HEK293 (cell line): ENCODE results near the gene KRT4.

ENCODE experiments used
- GFI1B ChIP-seq: fragments of 450-650 bp; formaldehyde crosslinking; IDR thresholded peaks from 2 replicates; pipeline ENCODE4 v1.5.1; 2016; ENCODE audit warnings: missing biosample characterization, missing genetic modification characterization
- MZF1 ChIP-seq: fragments of 450-650 bp; formaldehyde crosslinking; IDR thresholded peaks from 2 replicates; pipeline ENCODE4 v1.5.1; 2017; ENCODE audit warnings: missing biosample characterization, missing genetic modification characterization, borderline replicate concordance
- SALL2 ChIP-seq: fragments of 450-650 bp; formaldehyde crosslinking; IDR thresholded peaks from 2 replicates; pipeline ENCODE4 v1.5.0; 2017; ENCODE audit warnings: missing biosample characterization, mild to moderate bottlenecking, missing genetic modification characterization, borderline replicate concordance
- TCF7L2 ChIP-seq: IDR thresholded peaks from 2 replicates; pipeline ENCODE4 v1.6.1; 2011; ENCODE audit warnings: low read depth, mild to moderate bottlenecking, inconsistent platforms, low read length, moderate library complexity, borderline replicate concordance
- YY1 ChIP-seq: fragments of 450-650 bp; formaldehyde crosslinking; IDR thresholded peaks from 2 replicates; pipeline ENCODE4 v1.5.1; 2018; ENCODE audit warnings: missing biosample characterization, missing genetic modification characterization
- ZNF138 ChIP-seq: fragments of 450-650 bp; formaldehyde crosslinking; IDR thresholded peaks from 2 replicates; pipeline ENCODE4 v1.5.1; 2016; ENCODE audit warnings: missing biosample characterization, missing genetic modification characterization, borderline replicate concordance
- ZNF677 ChIP-seq: fragments of 450-650 bp; IDR thresholded peaks from 2 replicates; pipeline ENCODE4 v1.5.0; 2018; ENCODE audit warnings: missing biosample characterization, mild to moderate bottlenecking, missing genetic modification characterization, moderate library complexity
- TF ChIP-seq, protein P1 (sequence below): fragments of 450-650 bp; formaldehyde crosslinking; conservative IDR thresholded peaks from 2 replicates; pipeline ENCODE4 v1.5.1; 2016; ENCODE audit warnings: low read depth, missing biosample characterization, missing genetic modification characterization
- TF ChIP-seq, protein P2 (sequence below): fragments of 450-650 bp; formaldehyde crosslinking; IDR thresholded peaks from 2 replicates; pipeline ENCODE4 v1.5.1; 2016; ENCODE audit warnings: missing biosample characterization, missing genetic modification characterization
- TF ChIP-seq, protein P3 (sequence below): fragments of 450-650 bp; formaldehyde crosslinking; IDR thresholded peaks from 2 replicates; pipeline ENCODE4 v1.5.1; 2017; ENCODE audit warnings: missing biosample characterization, missing genetic modification characterization
- TF ChIP-seq, protein P4 (sequence below): fragments of 450-650 bp; IDR thresholded peaks from 2 replicates; pipeline ENCODE4 v1.5.1; 2018; ENCODE audit warnings: missing biosample characterization, mild to moderate bottlenecking, missing genetic modification characterization

DNA sequence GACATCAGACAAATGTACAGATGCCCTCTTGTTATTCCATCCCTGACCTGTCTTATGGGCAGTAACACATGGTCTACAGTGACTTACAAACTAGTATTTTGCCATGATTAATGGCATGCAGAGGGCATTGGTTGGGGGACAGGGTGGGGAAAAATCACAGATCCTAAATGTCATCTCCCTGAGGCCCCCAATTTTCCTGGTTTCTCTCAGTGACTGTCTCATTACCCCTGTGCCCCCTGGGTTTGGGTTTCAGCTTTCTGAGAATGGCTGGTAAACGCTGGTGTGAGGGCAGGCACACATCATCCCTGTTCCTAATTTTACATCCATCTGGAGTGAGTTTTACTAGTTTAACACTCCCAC, 46.9 kb downstream of the KRT4 start:
- TF ChIP-seq, protein P1, sequence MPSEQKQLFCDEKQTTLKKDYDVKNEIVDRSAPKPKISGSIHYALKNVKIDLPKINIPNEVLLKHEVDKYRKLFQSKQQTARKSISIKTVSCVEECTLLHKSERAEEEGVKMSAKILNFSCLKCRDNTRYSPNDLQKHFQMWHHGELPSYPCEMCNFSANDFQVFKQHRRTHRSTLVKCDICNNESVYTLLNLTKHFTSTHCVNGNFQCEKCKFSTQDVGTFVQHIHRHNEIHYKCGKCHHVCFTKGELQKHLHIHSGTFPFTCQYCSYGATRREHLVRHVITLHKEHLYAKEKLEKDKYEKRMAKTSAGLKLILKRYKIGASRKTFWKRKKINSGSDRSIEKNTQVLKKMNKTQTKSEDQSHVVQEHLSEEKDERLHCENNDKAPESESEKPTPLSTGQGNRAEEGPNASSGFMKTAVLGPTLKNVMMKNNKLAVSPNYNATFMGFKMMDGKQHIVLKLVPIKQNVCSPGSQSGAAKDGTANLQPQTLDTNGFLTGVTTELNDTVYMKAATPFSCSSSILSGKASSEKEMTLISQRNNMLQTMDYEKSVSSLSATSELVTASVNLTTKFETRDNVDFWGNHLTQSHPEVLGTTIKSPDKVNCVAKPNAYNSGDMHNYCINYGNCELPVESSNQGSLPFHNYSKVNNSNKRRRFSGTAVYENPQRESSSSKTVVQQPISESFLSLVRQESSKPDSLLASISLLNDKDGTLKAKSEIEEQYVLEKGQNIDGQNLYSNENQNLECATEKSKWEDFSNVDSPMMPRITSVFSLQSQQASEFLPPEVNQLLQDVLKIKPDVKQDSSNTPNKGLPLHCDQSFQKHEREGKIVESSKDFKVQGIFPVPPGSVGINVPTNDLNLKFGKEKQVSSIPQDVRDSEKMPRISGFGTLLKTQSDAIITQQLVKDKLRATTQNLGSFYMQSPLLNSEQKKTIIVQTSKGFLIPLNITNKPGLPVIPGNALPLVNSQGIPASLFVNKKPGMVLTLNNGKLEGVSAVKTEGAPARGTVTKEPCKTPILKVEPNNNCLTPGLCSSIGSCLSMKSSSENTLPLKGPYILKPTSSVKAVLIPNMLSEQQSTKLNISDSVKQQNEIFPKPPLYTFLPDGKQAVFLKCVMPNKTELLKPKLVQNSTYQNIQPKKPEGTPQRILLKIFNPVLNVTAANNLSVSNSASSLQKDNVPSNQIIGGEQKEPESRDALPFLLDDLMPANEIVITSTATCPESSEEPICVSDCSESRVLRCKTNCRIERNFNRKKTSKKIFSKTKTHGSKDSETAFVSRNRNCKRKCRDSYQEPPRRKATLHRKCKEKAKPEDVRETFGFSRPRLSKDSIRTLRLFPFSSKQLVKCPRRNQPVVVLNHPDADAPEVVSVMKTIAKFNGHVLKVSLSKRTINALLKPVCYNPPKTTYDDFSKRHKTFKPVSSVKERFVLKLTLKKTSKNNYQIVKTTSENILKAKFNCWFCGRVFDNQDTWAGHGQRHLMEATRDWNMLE, result no peak
- TF ChIP-seq, protein P2, sequence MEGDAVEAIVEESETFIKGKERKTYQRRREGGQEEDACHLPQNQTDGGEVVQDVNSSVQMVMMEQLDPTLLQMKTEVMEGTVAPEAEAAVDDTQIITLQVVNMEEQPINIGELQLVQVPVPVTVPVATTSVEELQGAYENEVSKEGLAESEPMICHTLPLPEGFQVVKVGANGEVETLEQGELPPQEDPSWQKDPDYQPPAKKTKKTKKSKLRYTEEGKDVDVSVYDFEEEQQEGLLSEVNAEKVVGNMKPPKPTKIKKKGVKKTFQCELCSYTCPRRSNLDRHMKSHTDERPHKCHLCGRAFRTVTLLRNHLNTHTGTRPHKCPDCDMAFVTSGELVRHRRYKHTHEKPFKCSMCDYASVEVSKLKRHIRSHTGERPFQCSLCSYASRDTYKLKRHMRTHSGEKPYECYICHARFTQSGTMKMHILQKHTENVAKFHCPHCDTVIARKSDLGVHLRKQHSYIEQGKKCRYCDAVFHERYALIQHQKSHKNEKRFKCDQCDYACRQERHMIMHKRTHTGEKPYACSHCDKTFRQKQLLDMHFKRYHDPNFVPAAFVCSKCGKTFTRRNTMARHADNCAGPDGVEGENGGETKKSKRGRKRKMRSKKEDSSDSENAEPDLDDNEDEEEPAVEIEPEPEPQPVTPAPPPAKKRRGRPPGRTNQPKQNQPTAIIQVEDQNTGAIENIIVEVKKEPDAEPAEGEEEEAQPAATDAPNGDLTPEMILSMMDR, result no peak
- TF ChIP-seq, protein P3, sequence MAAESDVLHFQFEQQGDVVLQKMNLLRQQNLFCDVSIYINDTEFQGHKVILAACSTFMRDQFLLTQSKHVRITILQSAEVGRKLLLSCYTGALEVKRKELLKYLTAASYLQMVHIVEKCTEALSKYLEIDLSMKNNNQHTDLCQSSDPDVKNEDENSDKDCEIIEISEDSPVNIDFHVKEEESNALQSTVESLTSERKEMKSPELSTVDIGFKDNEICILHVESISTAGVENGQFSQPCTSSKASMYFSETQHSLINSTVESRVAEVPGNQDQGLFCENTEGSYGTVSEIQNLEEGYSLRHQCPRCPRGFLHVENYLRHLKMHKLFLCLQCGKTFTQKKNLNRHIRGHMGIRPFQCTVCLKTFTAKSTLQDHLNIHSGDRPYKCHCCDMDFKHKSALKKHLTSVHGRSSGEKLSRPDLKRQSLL (tag by site-specific recombination), result no peak
- TF ChIP-seq, protein P4, sequence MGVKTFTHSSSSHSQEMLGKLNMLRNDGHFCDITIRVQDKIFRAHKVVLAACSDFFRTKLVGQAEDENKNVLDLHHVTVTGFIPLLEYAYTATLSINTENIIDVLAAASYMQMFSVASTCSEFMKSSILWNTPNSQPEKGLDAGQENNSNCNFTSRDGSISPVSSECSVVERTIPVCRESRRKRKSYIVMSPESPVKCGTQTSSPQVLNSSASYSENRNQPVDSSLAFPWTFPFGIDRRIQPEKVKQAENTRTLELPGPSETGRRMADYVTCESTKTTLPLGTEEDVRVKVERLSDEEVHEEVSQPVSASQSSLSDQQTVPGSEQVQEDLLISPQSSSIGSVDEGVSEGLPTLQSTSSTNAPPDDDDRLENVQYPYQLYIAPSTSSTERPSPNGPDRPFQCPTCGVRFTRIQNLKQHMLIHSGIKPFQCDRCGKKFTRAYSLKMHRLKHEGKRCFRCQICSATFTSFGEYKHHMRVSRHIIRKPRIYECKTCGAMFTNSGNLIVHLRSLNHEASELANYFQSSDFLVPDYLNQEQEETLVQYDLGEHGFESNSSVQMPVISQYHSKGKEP (tag by site-specific recombination), result no peak
- TF ChIP-seq YY1 (tag by site-specific recombination) (no peak), ZNF677 (tag by site-specific recombination) (no peak), ZNF138 (tag by site-specific recombination) (no peak), GFI1B (tag by site-specific recombination) (no peak), SALL2 (tag by site-specific recombination) (no peak), TCF7L2 (no peak), MZF1 (tag by site-specific recombination) (no peak)
